ENCODE measurements around the gene HSBP1L1. TPM values are rescaled to one million over a fixed set of nuclear protein-coding genes. Genes with fewer than 3 reads are reported as not detected.

The HSBP1L1 gene
- total and polyA plus RNA-seq, 2 of the 13 experiments (the other 11 are each of a cell fraction or from before 2014, with no cell fraction given): 22.6 to 45.1 TPM

GRCh38 chr18:79988451-79989194, 24.2 kb downstream of the HSBP1L1 start, which contains the start of gene TXNL4A (continued):
- TF ChIP-seq ZNF276 (CRISPR knock-in tag; IDR thresholded peaks at IDR 0.05; ENCODE audit: low read depth) (peak; percentile 54; the same call in 1 of the 2 replicates), POGZ (CRISPR knock-in tag; IDR thresholded peaks at IDR 0.05) (peak; percentile 76), AHR (CRISPR knock-in tag; IDR thresholded peaks at IDR 0.05) (peak; percentile 11; the same call in 1 of the 2 replicates), LRRFIP1 (CRISPR knock-in tag; conservative IDR thresholded peaks at IDR 0.05) (no peak), ZNF800 (CRISPR knock-in tag; IDR thresholded peaks at IDR 0.05) (peak; percentile 65; the same call in 1 of the 2 replicates), YY1 (IDR thresholded peaks at IDR 0.05; ENCODE audit: insufficient read depth, insufficient replicate concordance, low read depth, low read length) (peak; percentile 12), GMEB2 (CRISPR knock-in tag; IDR thresholded peaks at IDR 0.05; ENCODE audit: low read depth) (peak; percentile 99), CBX5 (CRISPR knock-in tag; IDR thresholded peaks at IDR 0.05; ENCODE audit: borderline replicate concordance) (0 out of 2 replicates have a peak, but pooled peaks have one; percentile 0), NR0B2 (CRISPR knock-in tag; IDR thresholded peaks at IDR 0.05) (peak; percentile 43; the same call in 1 of the 2 replicates), ZNF737 (CRISPR knock-in tag; IDR thresholded peaks at IDR 0.05; ENCODE audit: borderline replicate concordance) (no peak), HOXD1 (CRISPR knock-in tag; IDR thresholded peaks at IDR 0.05) (0 out of 2 replicates have a peak, but pooled peaks have one; percentile 35), RFXANK (CRISPR knock-in tag; IDR thresholded peaks at IDR 0.05) (peak; percentile 34; the same call in 1 of the 2 replicates), ISX (CRISPR knock-in tag; conservative IDR thresholded peaks at IDR 0.05) (no peak), DMAP1 (CRISPR knock-in tag; IDR thresholded peaks at IDR 0.05) (peak; percentile 83), ZFYVE20 (CRISPR knock-in tag; IDR thresholded peaks at IDR 0.05; ENCODE audit: borderline replicate concordance, low read depth) (no peak), RELA (CRISPR knock-in tag; IDR thresholded peaks at IDR 0.05) (0 out of 2 replicates have a peak, but pooled peaks have one; percentile 12), CEBPB (IDR thresholded peaks at IDR 0.05; ENCODE audit: borderline replicate concordance, low read depth, low read length) (no peak), BCL3 (CRISPR knock-in tag; IDR thresholded peaks at IDR 0.05) (peak; percentile 53; the same call in 1 of the 2 replicates), ZNF589 (CRISPR knock-in tag; conservative IDR thresholded peaks at IDR 0.05) (peak; percentile 58; the same call in 1 of the 2 replicates)

Measured in HepG2 (cell line).